Measurements from ENCODE around the gene GFRA1. TPM values are rescaled to one million over a fixed set of nuclear protein-coding genes. Genes with fewer than 3 reads are reported as not detected.

The GFRA1 gene
- total and polyA plus RNA-seq, 8 donors, result 0.29 to 83.2 (median 4.6) TPM

DNA sequence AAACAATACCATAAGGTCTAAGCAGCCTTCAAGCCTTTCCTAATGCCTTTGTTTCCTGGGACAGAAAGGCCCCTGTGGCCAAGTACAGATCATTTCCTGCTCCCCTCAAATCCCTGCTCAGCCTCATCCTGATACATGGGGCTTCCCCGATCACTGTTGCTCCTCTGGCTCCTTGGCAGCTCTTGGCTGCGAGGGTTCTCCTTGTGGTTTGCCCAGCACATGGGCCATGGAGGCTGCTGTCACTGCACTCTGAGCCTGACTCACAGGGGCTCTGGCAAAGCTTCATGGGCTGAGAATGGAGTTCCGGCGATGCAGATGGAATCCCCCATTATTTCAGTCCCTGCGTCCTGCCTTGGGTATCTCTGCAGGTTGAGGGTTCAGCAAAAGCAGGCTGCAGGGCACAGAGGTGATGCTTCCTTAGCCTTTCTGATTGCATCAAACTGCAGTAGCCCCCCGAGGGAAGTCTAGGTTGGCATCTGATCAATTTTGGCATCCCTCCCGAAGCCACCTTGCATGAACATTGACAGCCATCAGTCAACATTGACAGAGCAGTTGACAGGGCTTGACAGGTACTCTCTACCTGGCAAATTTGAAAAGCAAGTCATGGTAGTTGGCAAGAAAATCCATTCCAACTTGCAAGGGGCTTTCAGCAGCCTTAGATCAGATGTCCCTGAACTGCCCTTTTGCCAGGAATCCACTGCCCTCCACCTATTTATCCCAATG lies 168.6 kb downstream of the GFRA1 start:
- no peak for DNase-seq
- peaks cover 0 to 5% (median under 1%) of the 10 kb centered on the region in 4 donors for H3K4me1 ChIP-seq
- intact Hi-C loops (cut with DNase I; ENCODE audit: low total_unique reads), result no loop called here
- no peak overlapping the region for H3K4me3 ChIP-seq
- TF ChIP-seq EP300 (IDR thresholded peaks at IDR 0.05), result no peak
- TF ChIP-seq, protein P1, sequence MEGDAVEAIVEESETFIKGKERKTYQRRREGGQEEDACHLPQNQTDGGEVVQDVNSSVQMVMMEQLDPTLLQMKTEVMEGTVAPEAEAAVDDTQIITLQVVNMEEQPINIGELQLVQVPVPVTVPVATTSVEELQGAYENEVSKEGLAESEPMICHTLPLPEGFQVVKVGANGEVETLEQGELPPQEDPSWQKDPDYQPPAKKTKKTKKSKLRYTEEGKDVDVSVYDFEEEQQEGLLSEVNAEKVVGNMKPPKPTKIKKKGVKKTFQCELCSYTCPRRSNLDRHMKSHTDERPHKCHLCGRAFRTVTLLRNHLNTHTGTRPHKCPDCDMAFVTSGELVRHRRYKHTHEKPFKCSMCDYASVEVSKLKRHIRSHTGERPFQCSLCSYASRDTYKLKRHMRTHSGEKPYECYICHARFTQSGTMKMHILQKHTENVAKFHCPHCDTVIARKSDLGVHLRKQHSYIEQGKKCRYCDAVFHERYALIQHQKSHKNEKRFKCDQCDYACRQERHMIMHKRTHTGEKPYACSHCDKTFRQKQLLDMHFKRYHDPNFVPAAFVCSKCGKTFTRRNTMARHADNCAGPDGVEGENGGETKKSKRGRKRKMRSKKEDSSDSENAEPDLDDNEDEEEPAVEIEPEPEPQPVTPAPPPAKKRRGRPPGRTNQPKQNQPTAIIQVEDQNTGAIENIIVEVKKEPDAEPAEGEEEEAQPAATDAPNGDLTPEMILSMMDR (IDR thresholded peaks at IDR 0.05), result no peak
- no peak for TF ChIP-seq POLR2AphosphoS5 (IDR thresholded peaks at IDR 0.05)
- TF ChIP-seq POLR2A (IDR thresholded peaks at IDR 0.05), result no peak
- H3K27me3 ChIP-seq, result no peaks in the 10 kb centered on the region
- 84 to 91% (median 90%) methylated on average over 7 of the region's 7 CpGs for WGBS, 5 donors
- no peaks in the 10 kb centered on the region for H3K9me3 ChIP-seq
- no peaks in the 10 kb centered on the region for H3K36me3 ChIP-seq
- H3K27ac ChIP-seq, result no peak overlapping the region

DNA sequence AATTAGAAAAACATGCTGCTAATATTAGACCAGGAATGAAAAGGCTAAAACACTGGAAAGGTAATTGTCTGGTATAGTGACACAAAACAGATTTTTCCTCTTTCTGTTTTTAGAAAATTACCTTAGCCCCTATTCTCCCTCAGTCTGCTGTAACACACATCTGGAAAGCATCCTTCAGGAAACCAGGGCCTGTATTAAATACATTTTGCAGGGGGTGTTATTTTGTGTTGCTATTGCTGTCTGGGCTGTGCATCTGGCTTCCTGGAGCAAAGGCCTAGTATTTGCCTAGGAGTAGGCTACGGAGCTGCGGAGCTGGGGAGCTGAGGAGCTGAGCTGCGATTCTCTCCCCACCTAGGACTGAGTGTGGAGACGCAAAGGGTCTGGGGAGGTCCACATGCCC lies 169.3 kb downstream of the GFRA1 start:
- Histone ChIP-seq H3K27me3 (no peaks in the 10 kb centered on the region), H3K4me3 (no peak overlapping the region), H3K4me1 (peaks cover 0 to 8% (median 2%) of the 10 kb centered on the region in 4 donors), H3K36me3 (no peaks in the 10 kb centered on the region), H3K9me3 (no peaks in the 10 kb centered on the region), H3K27ac (no peak overlapping the region)
- intact Hi-C loops (cut with DNase I; ENCODE audit: low total_unique reads), result no loop called here
- TF ChIP-seq, protein P1 (IDR thresholded peaks at IDR 0.05), result no peak
- DNase-seq, result no peak
- 78 to 98% (median 97%) methylated on average over 4 of the region's 4 CpGs for WGBS, 5 donors

DNA sequence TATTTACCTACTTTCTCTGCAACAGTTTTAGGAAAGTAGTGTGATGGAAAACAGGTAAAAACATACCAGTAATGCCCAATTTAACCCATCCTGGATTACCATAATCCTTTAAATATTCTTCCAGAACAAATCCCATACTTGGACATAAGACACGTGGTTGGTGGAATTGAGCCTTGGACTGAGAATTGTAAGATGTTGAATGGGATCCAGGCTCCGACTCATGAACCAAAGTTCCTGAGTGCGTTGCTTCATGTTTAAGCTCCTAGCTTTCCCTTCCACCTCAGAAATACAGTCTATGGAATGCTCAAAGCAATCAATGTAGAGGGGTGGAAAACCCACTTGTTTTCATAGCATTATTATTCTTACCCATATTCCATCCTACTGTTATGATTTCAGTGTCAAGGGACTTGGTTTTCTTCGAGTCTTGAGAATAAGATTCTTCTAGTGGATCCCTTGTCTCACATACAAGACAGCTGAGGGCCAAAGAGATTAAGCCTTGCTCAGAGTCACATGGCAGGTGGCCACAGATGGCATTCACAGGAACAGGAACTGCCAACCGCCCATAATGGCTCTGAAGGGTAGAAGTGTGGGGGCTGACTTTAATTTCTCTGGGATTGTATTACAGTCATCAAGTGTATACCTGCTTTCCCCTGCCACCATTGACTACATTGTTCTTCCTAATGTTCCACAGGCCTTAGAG lies 171.2 kb downstream of the GFRA1 start:
- H3K27ac ChIP-seq, result no peak overlapping the region
- DNase-seq, result no peak
- no peaks in the 10 kb centered on the region for H3K36me3 ChIP-seq
- 69 to 88% (median 71%) methylated on average over 5 of the region's 5 CpGs for WGBS, 5 donors
- TF ChIP-seq, protein P1 (IDR thresholded peaks at IDR 0.05), result no peak
- TF ChIP-seq POLR2A (IDR thresholded peaks at IDR 0.05), result no peak
- TF ChIP-seq EP300 (IDR thresholded peaks at IDR 0.05), result no peak
- TF ChIP-seq POLR2AphosphoS5 (IDR thresholded peaks at IDR 0.05), result no peak
- H3K4me3 ChIP-seq, result no peak overlapping the region
- intact Hi-C loops (cut with DNase I; ENCODE audit: low total_unique reads), result no loop called here
- no peaks in the 10 kb centered on the region for H3K9me3 ChIP-seq
- peaks cover 0 to 8% (median 0%) of the 10 kb centered on the region in 4 donors for H3K4me1 ChIP-seq
- H3K27me3 ChIP-seq, result no peaks in the 10 kb centered on the region

DNA sequence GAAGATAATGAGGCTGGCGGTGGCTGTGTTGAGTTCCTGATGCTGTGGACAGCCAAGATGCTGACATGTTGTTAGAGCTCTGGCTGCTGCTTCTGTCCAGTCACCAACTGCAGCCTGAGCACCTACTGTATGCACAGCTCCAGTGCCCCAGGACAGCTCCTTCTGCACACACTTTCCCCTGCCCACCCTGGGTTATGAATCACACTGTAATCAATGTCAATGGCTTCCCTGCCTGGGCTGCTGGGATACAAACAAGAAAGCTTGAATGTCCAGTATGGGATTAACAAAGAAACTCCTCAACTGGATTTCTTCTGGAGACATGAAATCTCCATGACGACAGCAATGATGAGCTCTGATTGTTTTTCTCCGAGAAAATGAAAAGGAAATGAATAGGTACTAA lies 172.0 kb downstream of the GFRA1 start:
- TF ChIP-seq POLR2A (IDR thresholded peaks at IDR 0.05) (no peak), POLR2AphosphoS5 (IDR thresholded peaks at IDR 0.05) (no peak), EP300 (IDR thresholded peaks at IDR 0.05) (no peak)
- TF ChIP-seq, protein P1 (IDR thresholded peaks at IDR 0.05), result no peak
- intact Hi-C loops (cut with DNase I; ENCODE audit: low total_unique reads), result no loop called here
- WGBS, 5 donors, result 83 to 93% (median 91%) methylated on average over 3 of the region's 3 CpGs

More for the DNA sequence above, 172.0 kb downstream of the GFRA1 start:
- peaks cover 0 to 8% (median 0%) of the 10 kb centered on the region in 4 donors for H3K4me1 ChIP-seq
- no peak for DNase-seq
- no peaks in the 10 kb centered on the region for H3K36me3 ChIP-seq
- H3K9me3 ChIP-seq, result no peaks in the 10 kb centered on the region
- H3K27ac ChIP-seq, result no peak overlapping the region
- no peak overlapping the region for H3K4me3 ChIP-seq
- H3K27me3 ChIP-seq, result no peaks in the 10 kb centered on the region
